A673 (cell line): ENCODE data around the gene RGP1. TPM values are rescaled to one million over a fixed set of nuclear protein-coding genes. Genes with fewer than 3 reads are reported as not detected.

Experiments used
- BruUV-seq: library from RNA; stranded (reverse); fragments of 400-500 nt; replicated peaks from 2 replicates; lab custom pipeline; 2021; lab: Mats Ljungman, UMichigan
- CTCF ChIA-PET: fragments of 300-600 bp; sonication (Branson Sonifier 250); formaldehyde crosslinking; loops from one replicate; lab custom pipeline; 2022; ENCODE audit warnings: antibody characterized with exemption; lab: Charles Lee
- POLR2A ChIA-PET: fragments of 300-600 bp; sonication (Branson Sonifier 250); formaldehyde crosslinking; loops from one replicate; lab custom pipeline; 2022; ENCODE audit warnings: antibody characterized with exemption; ENCODE audit not compliant: low non-redundant PET; lab: Charles Lee
- DNase-seq: peaks from one replicate; pipeline ENCODE4 v3.0.0-alpha.2; 2015; ENCODE audit warnings: low spot score
- H3K27ac ChIP-seq: fragments of 200-600 bp; sonication (generic); 2 replicates; pipeline ENCODE4 v1.5.1; 2016; ENCODE audit warnings: mixed run types, low read depth, mild to moderate bottlenecking, mixed read lengths, antibody characterized with exemption, low read length; ENCODE audit not compliant: poor library complexity, severe bottlenecking
- H3K27me3 ChIP-seq: fragments of 200-600 bp; sonication (generic); replicated peaks from 2 replicates; pipeline ENCODE4 v1.6.1; 2017; ENCODE audit warnings: mixed run types, low read depth, mild to moderate bottlenecking, mixed read lengths, antibody characterized with exemption, low read length; ENCODE audit not compliant: insufficient read depth, poor library complexity
- H3K36me3 ChIP-seq: fragments of 200-600 bp; sonication (generic); 2 replicates; pipeline ENCODE4 v1.6.1; 2016; ENCODE audit warnings: mixed run types, mild to moderate bottlenecking, mixed read lengths, antibody characterized with exemption, low read length; ENCODE audit not compliant: insufficient read depth, poor library complexity, severe bottlenecking
- H3K4me1 ChIP-seq: fragments of 200-600 bp; sonication (generic); 2 replicates; pipeline ENCODE4 v1.6.1; 2017; ENCODE audit warnings: mixed run types, mild to moderate bottlenecking, mixed read lengths, antibody characterized with exemption, low read length; ENCODE audit not compliant: insufficient read depth, poor library complexity, severe bottlenecking
- H3K4me3 ChIP-seq: fragments of 200-600 bp; sonication (generic); 2 replicates; pipeline ENCODE4 v1.5.1; 2016; ENCODE audit warnings: low read depth, mixed run types, mild to moderate bottlenecking, mixed read lengths, low read length; ENCODE audit not compliant: poor library complexity, severe bottlenecking
- H3K9me3 ChIP-seq: fragments of 200-600 bp; sonication (generic); 2 replicates; pipeline ENCODE4 v1.6.1; 2016; ENCODE audit warnings: mixed run types, low read depth, mild to moderate bottlenecking, mixed read lengths, antibody characterized with exemption, low read length; ENCODE audit not compliant: poor library complexity, severe bottlenecking
- EZH2 ChIP-seq: fragments of 200-600 bp; sonication (generic); IDR thresholded peaks from 2 replicates; pipeline ENCODE4 v1.6.1; 2017; ENCODE audit warnings: borderline replicate concordance, low read depth, mild to moderate bottlenecking, mixed read lengths, antibody characterized with exemption, low read length; ENCODE audit not compliant: poor library complexity, severe bottlenecking
- intact Hi-C: fragments of 100-400 bp; cut with micrococcal nuclease; formaldehyde crosslinking; loops from one replicate; pipeline ENCODE4 v1.10.0; 2022; ENCODE audit not compliant: unreplicated experiment
- total RNA-seq: library from RNA; stranded (reverse); gene quantifications from 2 replicates; pipeline ENCODE4 v1.2.3, GENCODE V29; 2021
- TF ChIP-seq, protein P1 (sequence below): fragments of 300-800, 200-600 bp; sonication (generic); conservative IDR thresholded peaks from 2 replicates; pipeline ENCODE4 v1.5.1; 2017; ENCODE audit warnings: low read depth, mild to moderate bottlenecking, antibody characterized with exemption, low read length, moderate library complexity, mixed read lengths

The RGP1 gene
- total RNA-seq, 1 experiment from 2014 or later: 21.9 TPM

DNA sequence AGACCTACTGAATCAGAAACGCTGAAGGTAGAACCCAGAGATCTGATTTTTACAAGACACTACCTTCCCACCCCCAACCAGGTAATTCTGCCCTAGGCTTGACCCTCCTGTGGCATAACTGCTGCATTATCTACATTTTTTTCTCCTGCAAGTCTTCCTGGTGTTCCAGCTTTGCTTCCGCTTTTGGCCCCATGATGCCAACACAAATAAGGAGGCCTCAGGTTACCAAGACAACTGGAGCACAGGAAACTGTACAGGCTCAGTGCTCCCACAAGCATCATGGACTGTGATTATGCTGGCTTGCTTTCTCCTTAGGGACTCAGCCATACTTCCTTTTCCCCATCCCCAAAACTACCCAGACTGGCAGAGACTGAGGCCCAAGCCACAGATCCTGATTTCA lies 11.6 kb downstream of the RGP1 start:
- H3K4me3 ChIP-seq: no peak overlapping the region
- no peak overlapping the region for H3K27ac ChIP-seq
- peaks cover 13% of the 10 kb centered on the region for H3K4me1 ChIP-seq
- TF ChIP-seq, protein P1, sequence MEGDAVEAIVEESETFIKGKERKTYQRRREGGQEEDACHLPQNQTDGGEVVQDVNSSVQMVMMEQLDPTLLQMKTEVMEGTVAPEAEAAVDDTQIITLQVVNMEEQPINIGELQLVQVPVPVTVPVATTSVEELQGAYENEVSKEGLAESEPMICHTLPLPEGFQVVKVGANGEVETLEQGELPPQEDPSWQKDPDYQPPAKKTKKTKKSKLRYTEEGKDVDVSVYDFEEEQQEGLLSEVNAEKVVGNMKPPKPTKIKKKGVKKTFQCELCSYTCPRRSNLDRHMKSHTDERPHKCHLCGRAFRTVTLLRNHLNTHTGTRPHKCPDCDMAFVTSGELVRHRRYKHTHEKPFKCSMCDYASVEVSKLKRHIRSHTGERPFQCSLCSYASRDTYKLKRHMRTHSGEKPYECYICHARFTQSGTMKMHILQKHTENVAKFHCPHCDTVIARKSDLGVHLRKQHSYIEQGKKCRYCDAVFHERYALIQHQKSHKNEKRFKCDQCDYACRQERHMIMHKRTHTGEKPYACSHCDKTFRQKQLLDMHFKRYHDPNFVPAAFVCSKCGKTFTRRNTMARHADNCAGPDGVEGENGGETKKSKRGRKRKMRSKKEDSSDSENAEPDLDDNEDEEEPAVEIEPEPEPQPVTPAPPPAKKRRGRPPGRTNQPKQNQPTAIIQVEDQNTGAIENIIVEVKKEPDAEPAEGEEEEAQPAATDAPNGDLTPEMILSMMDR: no peak
- no peak for TF ChIP-seq EZH2
- ChIA-PET POLR2A (no interaction called here), CTCF (no interaction called here)
- no TSS peak for BruUV-seq
- no peaks in the 10 kb centered on the region for H3K36me3 ChIP-seq
- no peak for DNase-seq
- H3K27me3 ChIP-seq: no peaks in the 10 kb centered on the region
- intact Hi-C loops: no loop called here
- no peaks in the 10 kb centered on the region for H3K9me3 ChIP-seq

DNA sequence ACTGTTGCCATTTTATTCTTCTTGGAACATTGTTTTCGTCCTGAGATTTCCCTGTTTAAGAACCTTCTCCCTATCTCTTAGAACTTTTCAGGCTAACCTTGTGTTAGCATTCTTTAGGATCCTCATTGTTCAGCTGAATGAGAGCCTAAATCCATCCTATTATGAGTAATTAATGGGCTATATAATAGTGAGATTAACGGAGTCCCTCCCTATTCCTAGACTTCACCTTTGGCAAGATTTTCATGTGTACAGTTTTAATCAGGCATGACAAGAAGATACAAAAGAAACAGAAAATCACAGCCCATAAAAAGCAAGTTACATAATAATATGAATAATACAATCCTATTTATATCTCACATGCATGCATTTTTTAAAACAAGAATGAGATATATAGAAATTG lies 14.1 kb downstream of the RGP1 start:
- ChIA-PET CTCF (no interaction called here), POLR2A (interaction anchor here (0.6 to 0.7 kb wide), 2 partner anchors 15 to 27 kb away, joined by 3 to 8 read pairs; no protein-coding TSS in a partner anchor)
- no peaks in the 10 kb centered on the region for H3K36me3 ChIP-seq
- no peak overlapping the region for H3K27ac ChIP-seq
- TF ChIP-seq EZH2: no peak
- TF ChIP-seq, protein P1: no peak
- DNase-seq: no peak
- BruUV-seq: no TSS peak
- no peaks in the 10 kb centered on the region for H3K27me3 ChIP-seq
- peaks cover 5% of the 10 kb centered on the region for H3K4me1 ChIP-seq
- intact Hi-C loops: no loop called here
- no peak overlapping the region for H3K4me3 ChIP-seq
- no peaks in the 10 kb centered on the region for H3K9me3 ChIP-seq

DNA sequence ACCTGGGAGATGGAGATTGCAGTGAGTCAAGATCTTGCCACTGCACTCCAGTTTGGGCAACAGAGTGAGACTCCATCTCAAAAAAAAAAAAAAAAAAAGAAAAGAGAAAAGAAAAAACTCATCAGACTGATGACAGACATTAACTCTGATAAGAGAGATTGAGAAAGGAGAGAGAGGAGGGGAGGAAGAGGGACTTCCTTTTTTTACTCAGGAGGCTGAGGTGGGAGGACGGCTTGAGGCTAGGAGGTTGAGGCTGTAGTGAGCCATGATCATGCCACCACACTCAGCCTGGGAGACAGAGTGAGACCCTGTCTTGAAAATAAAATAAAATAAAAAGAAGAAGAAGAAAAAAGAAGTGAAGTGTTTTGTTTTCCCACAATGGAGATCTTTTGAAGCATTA lies 14.7 kb downstream of the RGP1 start:
- intact Hi-C loops: no loop called here
- Histone ChIP-seq H3K27ac (no peak overlapping the region), H3K4me3 (no peak overlapping the region), H3K9me3 (no peaks in the 10 kb centered on the region), H3K36me3 (no peaks in the 10 kb centered on the region), H3K27me3 (no peaks in the 10 kb centered on the region), H3K4me1 (peaks cover under 1% of the 10 kb centered on the region)
- ChIA-PET CTCF (no interaction called here), POLR2A (no interaction called here)
- TF ChIP-seq EZH2: no peak
- TF ChIP-seq, protein P1: no peak
- no TSS peak for BruUV-seq
- no peak for DNase-seq
